Epithelial cell of proximal tubule (primary cell): ENCODE measurements around the gene SLCO4A1. TPM values are rescaled to one million over a fixed set of nuclear protein-coding genes. Genes with fewer than 3 reads are reported as not detected.
A peak's percentile ranks its signal among the peaks of the same experiment; 100 is the strongest.

Experiments
- DNase-seq: peaks from one replicate; pipeline ENCODE4 v3.0.0-alpha.2; 2011; ENCODE audit warnings: low read depth
- H3K4me3 ChIP-seq: 2 replicates; pipeline ENCODE4 v1.5.1; 2011; ENCODE audit warnings: low read depth, mild to moderate bottlenecking, low read length
- CTCF ChIP-seq: conservative IDR thresholded peaks from 2 replicates; pipeline ENCODE4 v1.5.1; 2012; ENCODE audit warnings: low read depth, mild to moderate bottlenecking, low read length
- total RNA-seq: library from RNA; depleted of rRNA; stranded (reverse); fragments of >200 nt; gene quantifications from 2 replicates; pipeline ENCODE4 v1.2.3, GENCODE V29; 2015

The SLCO4A1 gene
- total RNA-seq, 1 donor from 2014 or later, result 57.3 TPM

DNA sequence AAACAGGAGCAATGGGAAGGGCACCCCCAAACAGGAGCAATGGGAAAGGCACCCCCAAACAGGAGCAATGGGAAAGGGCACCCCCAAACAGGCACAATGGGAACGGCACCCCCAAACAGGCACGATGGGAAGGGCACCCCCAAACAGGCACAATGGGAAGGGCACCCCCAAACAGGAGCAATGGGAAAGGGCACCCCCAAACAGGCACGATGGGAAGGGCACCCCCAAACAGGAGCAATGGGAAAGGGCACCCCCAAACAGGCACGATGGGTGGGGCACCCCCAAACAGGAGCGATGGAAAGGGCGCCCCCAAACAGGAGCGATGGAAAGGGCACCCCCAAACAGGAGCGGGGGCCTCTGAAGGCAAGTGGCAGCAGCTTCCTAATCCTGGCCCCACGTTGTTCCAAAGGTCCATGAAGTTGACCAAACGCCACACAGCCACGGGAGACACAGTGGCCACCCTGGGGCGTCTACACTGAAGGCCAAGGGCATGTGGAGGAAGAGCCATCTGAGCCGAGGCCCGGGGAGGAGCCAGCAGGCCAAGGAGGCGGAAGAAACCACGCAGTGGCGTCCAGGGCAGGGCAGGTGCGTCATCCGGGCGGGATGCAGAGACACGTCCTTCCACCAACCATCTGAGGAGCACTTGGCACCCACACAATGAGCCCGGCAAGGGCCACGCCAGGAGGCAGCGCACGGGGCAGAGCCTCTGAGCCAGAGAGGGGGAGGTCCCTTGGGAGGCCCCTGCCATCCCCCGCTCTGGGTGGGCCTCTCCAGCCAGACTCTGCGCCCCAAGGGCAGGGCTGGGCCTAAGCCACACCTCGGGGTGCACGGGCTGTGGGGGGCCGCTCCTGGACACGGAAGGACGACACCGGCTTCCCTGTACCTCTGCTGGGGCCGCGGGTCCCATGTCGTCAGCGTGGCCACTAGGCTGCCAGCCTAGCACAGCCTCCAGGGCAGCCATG is 44.8 kb downstream of the SLCO4A1 start:
- H3K4me3 ChIP-seq, result no peak overlapping the region
- no peak for DNase-seq
- TF ChIP-seq CTCF, result no peak

GRCh38 chr20:62688083-62688482 is 45.8 kb downstream of the SLCO4A1 start:
- no peak for DNase-seq
- H3K4me3 ChIP-seq, result no peak overlapping the region
- TF ChIP-seq CTCF, result no peak

GRCh38 chr20:62688855-62689460 is 46.7 kb downstream of the SLCO4A1 start:
- DNase-seq, result no peak

GRCh38 chr20:62689861-62690260 is 47.6 kb downstream of the SLCO4A1 start:
- no peak for TF ChIP-seq CTCF
- H3K4me3 ChIP-seq, result no peak overlapping the region
- DNase-seq, result no peak

More at GRCh38 chr20:62688855-62689460, 46.7 kb downstream of the SLCO4A1 start:
- no peak overlapping the region for H3K4me3 ChIP-seq
- peak; percentile 18 for TF ChIP-seq CTCF

DNA sequence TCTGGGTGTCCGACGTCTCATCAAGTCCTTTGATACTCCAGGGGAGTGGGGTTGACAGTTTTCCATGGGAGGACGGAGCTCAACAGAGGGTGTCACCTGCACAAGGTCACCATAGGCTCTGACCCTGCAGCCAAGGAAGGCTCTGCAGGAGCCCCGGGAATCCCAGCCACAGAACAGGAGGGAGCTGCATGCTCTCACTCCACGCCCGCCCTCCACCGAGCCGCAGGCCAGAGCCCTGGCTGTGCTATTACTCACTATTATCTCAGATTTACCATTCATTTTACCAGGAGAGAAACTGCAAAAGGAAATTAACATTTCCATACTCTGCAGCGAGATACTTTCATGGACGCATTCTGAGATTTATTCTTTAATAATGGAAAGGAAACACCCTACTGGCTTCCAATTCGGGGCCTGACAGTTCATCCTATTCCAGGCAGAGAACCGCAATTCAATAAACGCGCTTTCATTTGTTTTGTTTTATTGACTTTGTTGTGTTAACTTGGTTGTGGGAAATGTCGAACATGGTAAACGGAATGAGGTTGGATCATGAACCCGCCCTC is 48.0 kb downstream of the SLCO4A1 start:
- H3K4me3 ChIP-seq, result no peak overlapping the region
- TF ChIP-seq CTCF, result no peak
- no peak for DNase-seq

- DNase-seq, result no peak
- no peak overlapping the region for H3K4me3 ChIP-seq
- no peak for TF ChIP-seq CTCF
Observed at GRCh38 chr20:62691487-62691886, 49.2 kb downstream of the SLCO4A1 start.
